SK-N-SH treated with all-trans-retinoic acid at 6 μM for 48 hours (cell line): ENCODE results near the gene TMPRSS4.
"Not testable (repeated sequence)": the region's sequence is repeated elsewhere in the genome, so short reads cannot be mapped to it uniquely, and the experiment has no call there.

Experiments
- ATAC-seq: fragments of 200-7000 bp; cut with Tn5 transposase; 3 replicates; pipeline ENCODE4 v1.9.1; 2020; ENCODE audit warnings: mild to moderate bottlenecking, moderate library complexity
- BACH2 ChIP-seq: fragments of 250-450 bp; sonication (Bioruptor Pico); IDR thresholded peaks from 2 replicates; pipeline ENCODE4 v1.9.0; 2021; ENCODE audit warnings: mild to moderate bottlenecking, borderline replicate concordance
- CREB5 ChIP-seq: fragments of 250-450 bp; sonication (Bioruptor Pico); IDR thresholded peaks from 2 replicates; pipeline ENCODE4 v1.5.1; 2020; ENCODE audit warnings: low read depth, mild to moderate bottlenecking, moderate library complexity
- CSDC2 ChIP-seq: fragments of 250-450 bp; sonication (Bioruptor Pico); IDR thresholded peaks from 2 replicates; pipeline ENCODE4 v1.5.0; 2020; ENCODE audit warnings: mild to moderate bottlenecking, moderate library complexity
- ESRRG ChIP-seq: fragments of 250-450 bp; sonication (Bioruptor Pico); IDR thresholded peaks from 2 replicates; pipeline ENCODE4 v1.6.1; 2021; ENCODE audit warnings: mild to moderate bottlenecking
- GLIS3 ChIP-seq: fragments of 250-450 bp; sonication (Bioruptor Pico); IDR thresholded peaks from 2 replicates; pipeline ENCODE4 v1.5.0; 2020; ENCODE audit warnings: mild to moderate bottlenecking, moderate library complexity
- ISL1 ChIP-seq: fragments of 250-450 bp; sonication (Bioruptor Pico); IDR thresholded peaks from 2 replicates; pipeline ENCODE4 v2.1.2; 2022; ENCODE audit warnings: mild to moderate bottlenecking, moderate library complexity
- OSR1 ChIP-seq: fragments of 250-450 bp; sonication (Bioruptor Pico); IDR thresholded peaks from 2 replicates; pipeline ENCODE4 v1.8.0; 2022; ENCODE audit warnings: moderate library complexity, mild to moderate bottlenecking, inconsistent platforms
- POU6F1 ChIP-seq: fragments of 250-450 bp; sonication (Bioruptor Pico); IDR thresholded peaks from 2 replicates; pipeline ENCODE4 v1.8.0; 2021; ENCODE audit warnings: low read depth, mild to moderate bottlenecking, moderate library complexity, borderline replicate concordance
- RARB ChIP-seq: fragments of 250-450 bp; sonication (Bioruptor Pico); IDR thresholded peaks from 2 replicates; pipeline ENCODE4 v1.8.0; 2021; ENCODE audit warnings: mild to moderate bottlenecking, moderate library complexity
- SNAI2 ChIP-seq: fragments of 250-450 bp; sonication (Bioruptor Pico); IDR thresholded peaks from 2 replicates; pipeline ENCODE4 v1.5.0; 2020; ENCODE audit warnings: mild to moderate bottlenecking, moderate library complexity
- TOX ChIP-seq: fragments of 250-450 bp; sonication (Bioruptor Pico); IDR thresholded peaks from 2 replicates; pipeline ENCODE4 v1.8.0; 2021; ENCODE audit warnings: mild to moderate bottlenecking, moderate library complexity, borderline replicate concordance
- ZC3H10 ChIP-seq: fragments of 250-450 bp; sonication (Bioruptor Pico); IDR thresholded peaks from 2 replicates; pipeline ENCODE4 v1.5.1; 2021; ENCODE audit warnings: mild to moderate bottlenecking, moderate library complexity
- ZFP3 ChIP-seq: fragments of 250-450 bp; sonication (Bioruptor Pico); IDR thresholded peaks from 2 replicates; pipeline ENCODE4 v1.5.0; 2020; ENCODE audit warnings: mild to moderate bottlenecking, moderate library complexity
- ZFP30 ChIP-seq: fragments of 450-650 bp; formaldehyde crosslinking; IDR thresholded peaks from 2 replicates; pipeline ENCODE4 v1.5.0; 2022; ENCODE audit warnings: mild to moderate bottlenecking, moderate library complexity
- ZNF8 ChIP-seq: fragments of 450-650 bp; formaldehyde crosslinking; IDR thresholded peaks from 2 replicates; pipeline ENCODE4 v1.5.0; 2020; ENCODE audit warnings: mild to moderate bottlenecking, moderate library complexity
- TF ChIP-seq, protein P1 (sequence below): fragments of 250-450 bp; sonication (Bioruptor Pico); IDR thresholded peaks from 2 replicates; pipeline ENCODE4 v1.8.0; 2020; ENCODE audit warnings: mild to moderate bottlenecking, moderate library complexity, borderline replicate concordance

The TMPRSS4 gene

GRCh38 chr11:118060081-118060661 lies 16.7 kb upstream of the TMPRSS4 start:
- ATAC-seq, result no peak
- TF ChIP-seq RARB (CRISPR knock-in tag) (no peak), BACH2 (CRISPR knock-in tag) (no peak), TOX (CRISPR knock-in tag) (no peak), ZNF8 (CRISPR knock-in tag) (no peak), ZFP30 (CRISPR knock-in tag) (no peak), ISL1 (no peak)
- TF ChIP-seq, all 23 proteins: peak for 0

- TF ChIP-seq SNAI2 (CRISPR knock-in tag) (no peak), GLIS3 (CRISPR knock-in tag) (no peak), ISL1 (no peak), OSR1 (CRISPR knock-in tag) (no peak), CSDC2 (no peak), POU6F1 (CRISPR knock-in tag) (no peak)
- TF ChIP-seq, protein P1, sequence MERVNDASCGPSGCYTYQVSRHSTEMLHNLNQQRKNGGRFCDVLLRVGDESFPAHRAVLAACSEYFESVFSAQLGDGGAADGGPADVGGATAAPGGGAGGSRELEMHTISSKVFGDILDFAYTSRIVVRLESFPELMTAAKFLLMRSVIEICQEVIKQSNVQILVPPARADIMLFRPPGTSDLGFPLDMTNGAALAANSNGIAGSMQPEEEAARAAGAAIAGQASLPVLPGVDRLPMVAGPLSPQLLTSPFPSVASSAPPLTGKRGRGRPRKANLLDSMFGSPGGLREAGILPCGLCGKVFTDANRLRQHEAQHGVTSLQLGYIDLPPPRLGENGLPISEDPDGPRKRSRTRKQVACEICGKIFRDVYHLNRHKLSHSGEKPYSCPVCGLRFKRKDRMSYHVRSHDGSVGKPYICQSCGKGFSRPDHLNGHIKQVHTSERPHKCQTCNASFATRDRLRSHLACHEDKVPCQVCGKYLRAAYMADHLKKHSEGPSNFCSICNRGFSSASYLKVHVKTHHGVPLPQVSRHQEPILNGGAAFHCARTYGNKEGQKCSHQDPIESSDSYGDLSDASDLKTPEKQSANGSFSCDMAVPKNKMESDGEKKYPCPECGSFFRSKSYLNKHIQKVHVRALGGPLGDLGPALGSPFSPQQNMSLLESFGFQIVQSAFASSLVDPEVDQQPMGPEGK (CRISPR knock-in tag), result no peak
- TF ChIP-seq, all 23 proteins: peak for 0
- no peak for ATAC-seq
These were observed 16.0 kb upstream of the TMPRSS4 start for GRCh38 chr11:118060869-118061268.

- TF ChIP-seq GLIS3 (CRISPR knock-in tag) (no peak), ZFP3 (CRISPR knock-in tag) (no peak), ZNF8 (CRISPR knock-in tag) (no peak), POU6F1 (CRISPR knock-in tag) (no peak), TOX (CRISPR knock-in tag) (no peak), ZC3H10 (CRISPR knock-in tag) (no peak), RARB (CRISPR knock-in tag) (no peak), OSR1 (CRISPR knock-in tag) (no peak), ESRRG (CRISPR knock-in tag) (no peak), CREB5 (CRISPR knock-in tag) (no peak)
- TF ChIP-seq, protein P1 (CRISPR knock-in tag), result no peak
- no peak for ATAC-seq
These were observed 15.2 kb upstream of the TMPRSS4 start for GRCh38 chr11:118061586-118062125.

GRCh38 chr11:118062181-118062580 lies 14.7 kb upstream of the TMPRSS4 start:
- not testable (repeated sequence) for ATAC-seq

DNA sequence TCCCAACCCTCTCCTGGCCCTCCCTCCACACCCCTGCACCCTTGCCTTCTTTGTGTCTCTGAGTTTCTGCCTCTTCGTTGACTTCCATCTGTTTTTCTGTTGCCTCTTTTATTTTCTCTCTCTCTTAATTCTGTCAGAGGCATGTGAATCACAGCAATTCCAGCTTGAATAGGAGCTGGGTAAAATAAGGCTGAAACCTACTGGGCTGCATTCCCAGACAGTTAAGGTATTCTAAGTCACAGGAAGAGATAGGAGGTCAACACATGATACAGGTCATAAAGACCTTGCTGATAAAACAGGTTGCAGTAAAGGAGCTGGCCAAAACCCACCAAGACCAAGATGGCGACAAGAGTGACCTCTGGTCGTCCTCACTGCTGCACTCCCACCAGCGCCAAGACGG lies 14.2 kb upstream of the TMPRSS4 start:
- ATAC-seq, result not testable (repeated sequence)
